H1 (cell line): ENCODE measurements around the gene COX5A. TPM values are rescaled to one million over a fixed set of nuclear protein-coding genes. Genes with fewer than 3 reads are reported as not detected.
A peak's percentile ranks its signal among the peaks of the same experiment; 100 is the strongest.

Source experiments
- CTCF ChIA-PET: fragments of 300-600 bp; sonication (Branson Sonifier 250); formaldehyde crosslinking; loops from one replicate; lab custom pipeline; 2021; ENCODE audit not compliant: partially characterized antibody; lab: Charles Lee
- POLR2A ChIA-PET: fragments of 300-600 bp; sonication (Branson Sonifier 250); formaldehyde crosslinking; loops from one replicate; lab custom pipeline; 2021; ENCODE audit warnings: inconsistent platforms; ENCODE audit not compliant: partially characterized antibody; lab: Charles Lee
- DNase-seq, 2 experiments: peaks; one replicate each; pipeline versions ENCODE4 v3.0.0 to v3.0.0-alpha.2; 2010 to 2022; ENCODE audit warnings: low spot score in 2 of 2, low read depth in 1 of 2, mixed read lengths in 1 of 2
- FAIRE-seq: peaks from 2 replicates; lab custom pipeline; 2011; peaks lifted over from hg19 to GRCh38; lab: Jason Lieb, UNC
- H2AFZ ChIP-seq: 2 replicates; pipeline ENCODE4 v1.8.1; 2012; ENCODE audit warnings: low read length, inconsistent platforms
- H2AK5ac ChIP-seq: 2 replicates; pipeline ENCODE4 v1.6.1; 2013; ENCODE audit warnings: low read depth, low read length
- H2BK120ac ChIP-seq: replicated peaks from 2 replicates; pipeline ENCODE3; 2013; ENCODE audit warnings: low read depth, low read length, inconsistent platforms
- H2BK12ac ChIP-seq: 2 replicates; pipeline ENCODE4 v1.6.1; 2013; ENCODE audit warnings: low read depth, low read length
- H2BK15ac ChIP-seq: 2 replicates; pipeline ENCODE4 v1.6.1; 2013; ENCODE audit warnings: low read length
- H2BK20ac ChIP-seq: 2 replicates; pipeline ENCODE4 v1.6.1; 2013; ENCODE audit warnings: low read length
- H2BK5ac ChIP-seq: 2 replicates; pipeline ENCODE4 v1.6.1; 2013; ENCODE audit warnings: low read depth, low read length
- H3K14ac ChIP-seq: 2 replicates; pipeline ENCODE4 v1.6.1; 2013; ENCODE audit warnings: inconsistent platforms; ENCODE audit not compliant: insufficient read length
- H3K18ac ChIP-seq: 2 replicates; pipeline ENCODE4 v1.6.1; 2013; ENCODE audit warnings: low read length; ENCODE audit errors: extremely low read depth
- H3K23ac ChIP-seq: 2 replicates; pipeline ENCODE4 v1.6.1; 2013; ENCODE audit warnings: inconsistent platforms; ENCODE audit not compliant: insufficient read length
- H3K23me2 ChIP-seq: 2 replicates; pipeline ENCODE4 v1.6.1; 2013; ENCODE audit warnings: low read depth, low read length
- H3K27ac ChIP-seq: 2 replicates; pipeline ENCODE4 v1.6.1; 2011; ENCODE audit warnings: low read depth, low read length, inconsistent platforms
- H3K27me3 ChIP-seq, 4 experiments: replicated peaks in 1 of 4; 1 replicate in 1 of 4; 2 replicates in 3 of 4; pipeline versions ENCODE4 v1.6.1 to v1.8.1; 2011 to 2013; ENCODE audit warnings: low read length in 3 of 4, mild to moderate bottlenecking in 3 of 4, inconsistent platforms in 2 of 4, mixed read lengths in 2 of 4, moderate library complexity in 1 of 4; ENCODE audit not compliant: control insufficient read depth in 3 of 4, insufficient read depth in 3 of 4; ENCODE audit errors: extremely low read depth in 1 of 4
- H3K36me3 ChIP-seq, 4 experiments: 2 replicates each; pipeline versions ENCODE4 v1.6.1 to v1.8.1; 2011 to 2013; ENCODE audit warnings: mild to moderate bottlenecking in 4 of 4, low read length in 3 of 4, moderate library complexity in 2 of 4, control low read depth in 1 of 4, inconsistent platforms in 1 of 4; ENCODE audit not compliant: insufficient read depth in 4 of 4, control insufficient read depth in 2 of 4
- H3K4ac ChIP-seq: replicated peaks from 2 replicates; pipeline ENCODE3; 2013; ENCODE audit warnings: low read length, low read depth, mixed read lengths, inconsistent platforms; ENCODE audit not compliant: insufficient read length
- H3K4me1 ChIP-seq, 4 experiments: replicated peaks in 1 of 4; 1 replicate in 1 of 4; 2 replicates in 3 of 4; pipeline versions ENCODE4 v1.6.1 to v1.8.1; 2011 to 2013; ENCODE audit warnings: low read length in 3 of 4, inconsistent platforms in 2 of 4, mixed read lengths in 1 of 4; ENCODE audit not compliant: insufficient read depth in 4 of 4, control insufficient read depth in 3 of 4
- H3K4me2 ChIP-seq, 2 experiments: 2 replicates each; pipeline versions ENCODE4 v1.6.1 to v1.8.1; 2011 to 2013; ENCODE audit warnings: low read depth in 2 of 2, low read length in 2 of 2, control low read depth in 1 of 2, inconsistent platforms in 1 of 2, mild to moderate bottlenecking in 1 of 2; ENCODE audit not compliant: insufficient read depth in 1 of 2
- H3K4me3 ChIP-seq, 4 experiments: fragments of 200-600, 300-600 bp in 1 of 4; sonication (generic), shearing (Covaris generic), sonication (Bioruptor Twin) in 1 of 4; 2 replicates each; pipeline versions ENCODE4 v1.5.1 to v1.8.1; 2011 to 2016; ENCODE audit warnings: low read length in 4 of 4, low read depth in 3 of 4, control low read depth in 2 of 4, inconsistent platforms in 2 of 4, mild to moderate bottlenecking in 2 of 4, mixed read lengths in 1 of 4, moderate library complexity in 1 of 4; ENCODE audit not compliant: insufficient read depth in 2 of 4; ENCODE audit errors: extremely low read depth in 1 of 4
- H3K56ac ChIP-seq: replicated peaks from 2 replicates; pipeline ENCODE3; 2013; ENCODE audit warnings: low read depth, mild to moderate bottlenecking, mixed read lengths, low read length, inconsistent platforms; ENCODE audit not compliant: insufficient read length
- H3K79me1 ChIP-seq: 2 replicates; pipeline ENCODE4 v1.6.1; 2013; ENCODE audit warnings: low read depth, low read length, control low read depth
- H3K79me2 ChIP-seq, 2 experiments: 2 replicates each; pipeline versions ENCODE4 v1.6.1 to v1.8.1; 2012 to 2013; ENCODE audit warnings: low read length in 2 of 2, mild to moderate bottlenecking in 2 of 2, inconsistent platforms in 1 of 2; ENCODE audit not compliant: insufficient read depth in 2 of 2, control insufficient read depth in 1 of 2
- H3K9ac ChIP-seq, 4 experiments: replicated peaks in 1 of 4; 1 replicate in 1 of 4; 2 replicates in 3 of 4; pipeline versions ENCODE4 v1.6.1 to v1.8.1; 2011 to 2013; ENCODE audit warnings: low read depth in 3 of 4, low read length in 3 of 4, control low read depth in 2 of 4, mild to moderate bottlenecking in 2 of 4, moderate library complexity in 2 of 4, inconsistent platforms in 1 of 4; ENCODE audit errors: extremely low read depth in 1 of 4
- H3K9me3 ChIP-seq, 2 experiments: 2 replicates each; pipeline versions ENCODE4 v1.6.1 to v1.8.1; 2012 to 2013; ENCODE audit warnings: mild to moderate bottlenecking in 2 of 2, moderate library complexity in 2 of 2, control low read depth in 1 of 2, inconsistent platforms in 1 of 2, low read depth in 1 of 2, low read length in 1 of 2, mixed read lengths in 1 of 2; ENCODE audit not compliant: insufficient read depth in 2 of 2
- H4K20me1 ChIP-seq, 2 experiments: replicated peaks in 1 of 2; 2 replicates each; pipeline versions ENCODE3 to v1.8.1; 2011 to 2013; ENCODE audit warnings: inconsistent platforms in 2 of 2, low read length in 2 of 2, mild to moderate bottlenecking in 1 of 2; ENCODE audit not compliant: insufficient read depth in 2 of 2, control insufficient read depth in 1 of 2
- H4K5ac ChIP-seq: 2 replicates; pipeline ENCODE4 v1.6.1; 2013; ENCODE audit warnings: low read length, low read depth, mixed read lengths, inconsistent platforms; ENCODE audit not compliant: insufficient read length
- H4K8ac ChIP-seq: 2 replicates; pipeline ENCODE4 v1.8.0; 2013; ENCODE audit warnings: mild to moderate bottlenecking, moderate library complexity, low read length, inconsistent platforms; ENCODE audit not compliant: insufficient read depth; ENCODE audit errors: extremely low read depth
- H4K91ac ChIP-seq: replicated peaks from 2 replicates; pipeline ENCODE3; 2013; ENCODE audit warnings: low read length, mixed read lengths, inconsistent platforms; ENCODE audit not compliant: insufficient read length
- EGR1 ChIP-seq: IDR thresholded peaks from 2 replicates; pipeline ENCODE4 v1.6.1; 2011; ENCODE audit warnings: low read depth, low read length, borderline replicate concordance
- EZH2 ChIP-seq: fragments of 200-600 bp; sonication (generic); IDR thresholded peaks from 2 replicates; pipeline ENCODE4 v1.7.1; 2012; ENCODE audit warnings: low read depth, mild to moderate bottlenecking, moderate library complexity, low read length, inconsistent platforms; ENCODE audit not compliant: severe bottlenecking
- NANOG ChIP-seq: IDR thresholded peaks from 2 replicates; pipeline ENCODE4 v1.6.1; 2011; ENCODE audit warnings: low read length, low read depth, mild to moderate bottlenecking, inconsistent platforms; ENCODE audit not compliant: insufficient read depth, poor library complexity, severe bottlenecking
- SIN3A ChIP-seq, 2 experiments: IDR thresholded peaks in 1 of 2; conservative IDR thresholded peaks in 1 of 2; 2 replicates each; pipeline ENCODE4 v1.6.1; 2011 to 2012; ENCODE audit warnings: low read length in 2 of 2, improper control_type of control experiment in 1 of 2, low read depth in 1 of 2, mild to moderate bottlenecking in 1 of 2
- TAF1 ChIP-seq: IDR thresholded peaks from 2 replicates; pipeline ENCODE4 v1.6.1; 2011; ENCODE audit warnings: mild to moderate bottlenecking, low read depth, low read length
- WGBS, 2 experiments: shearing (Covaris generic) in 1 of 2; methylation state at CpG; one replicate each; pipeline versions ENCODE4 v1.1.6 to v1.1.7; 2013 to 2015; ENCODE audit warnings: low lambda C conversion rate in 2 of 2, mixed read lengths in 2 of 2, inconsistent platforms in 1 of 2, low coverage in 1 of 2, missing lambda C conversion rate in 1 of 2; ENCODE audit not compliant: insufficient replicate concordance in 2 of 2, insufficient coverage in 1 of 2, insufficient read length in 1 of 2; ENCODE audit errors: extremely low coverage in 1 of 2, missing lambda C conversion rate in 1 of 2; 5-methylcytosine and 5-hydroxymethylcytosine counted together
- polyA plus RNA-seq, 7 experiments: library from polyadenylated mRNA; depleted of rRNA in 3 of 7; stranded (reverse) in 5 of 7; unstranded in 2 of 7; fragments of >200 nt in 5 of 7; fragments of 200-250 nt in 2 of 7; gene quantifications; 1 replicate in 5 of 7; 2 replicates in 1 of 7; 4 replicates in 1 of 7; pipeline versions ENCODE4 v1.2.1 to v1.2.3, GENCODE V29; 2011 to 2013; ENCODE audit warnings: missing spikeins in 2 of 7, mixed read lengths in 2 of 7
- total RNA-seq: library from RNA; stranded (reverse); fragmentation: NEBNext Ultra II Directional; extraction: Animal tissue kit (Norgen Biotek cat#: 25700); gene quantifications from 2 replicates; pipeline ENCODE4 v1.2.1, GENCODE V29; 2021
- TF ChIP-seq, protein P1 (sequence below): IDR thresholded peaks from 2 replicates; pipeline ENCODE4 v1.6.1; 2011; ENCODE audit warnings: low read length, improper control_type of control experiment

The COX5A gene
- total and polyA plus RNA-seq, 2 of the 8 experiments (the other 6 are each of a cell fraction or from before 2014, with no cell fraction given): 270 to 367 TPM

DNA sequence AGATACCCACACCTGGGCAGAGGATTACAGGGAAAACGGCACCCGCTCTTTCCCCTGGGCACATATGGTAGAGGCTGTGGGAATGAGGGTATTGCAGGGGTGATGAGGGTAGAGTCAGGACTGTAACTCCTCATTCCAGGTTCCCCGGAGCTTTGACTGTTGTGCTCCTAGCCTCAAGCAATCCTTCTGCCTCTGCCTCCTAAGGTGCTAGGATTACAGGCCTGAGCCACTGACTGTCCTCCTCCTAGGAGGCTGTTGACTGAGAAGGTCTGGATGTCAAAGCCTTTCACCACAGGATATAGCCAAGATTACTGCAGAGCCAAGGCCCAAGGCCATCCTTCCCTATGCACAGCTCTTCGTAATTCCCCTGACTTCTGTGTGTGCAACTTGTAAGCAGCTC, 49.2 kb downstream of the COX5A start:
- no peak overlapping the region for H2BK120ac ChIP-seq
- no peak overlapping the region for H4K5ac ChIP-seq
- H4K8ac ChIP-seq: no peak overlapping the region
- peaks cover 0 to 4% (median 2%) of the 10 kb centered on the region in 4 experiments; a peak in 4 of 7 replicates for H3K4me1 ChIP-seq
- POLR2A ChIA-PET: interaction anchor here (0.7 to 7.0 kb wide), 11 partner anchors 9 to 130 kb away, joined by 3 to 116 read pairs (median 5); partner anchors contain the start of genes FAM219B and SCAMP2
- no peak overlapping the region for H2AFZ ChIP-seq
- H3K14ac ChIP-seq: no peak overlapping the region
- no peak overlapping the region; the same call in 1 of the 2 replicates for H3K18ac ChIP-seq
- H3K9me3 ChIP-seq: no peaks in the 10 kb centered on the region
- TF ChIP-seq SIN3A (conservative IDR thresholded peaks at IDR 0.05 in 1 of 2, IDR thresholded peaks at IDR 0.05 in 1 of 2; ENCODE audit: low read depth in 1 of 2, low read length in 2 of 2) (no peak), EGR1 (no peak), NANOG (no peak), EZH2 (no peak), TAF1 (no peak)
- TF ChIP-seq, protein P1, sequence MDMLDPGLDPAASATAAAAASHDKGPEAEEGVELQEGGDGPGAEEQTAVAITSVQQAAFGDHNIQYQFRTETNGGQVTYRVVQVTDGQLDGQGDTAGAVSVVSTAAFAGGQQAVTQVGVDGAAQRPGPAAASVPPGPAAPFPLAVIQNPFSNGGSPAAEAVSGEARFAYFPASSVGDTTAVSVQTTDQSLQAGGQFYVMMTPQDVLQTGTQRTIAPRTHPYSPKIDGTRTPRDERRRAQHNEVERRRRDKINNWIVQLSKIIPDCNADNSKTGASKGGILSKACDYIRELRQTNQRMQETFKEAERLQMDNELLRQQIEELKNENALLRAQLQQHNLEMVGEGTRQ: no peak
- FAIRE-seq: no peak
- peaks cover 5 to 18% (median 14%) of the 10 kb centered on the region in 4 experiments; a peak in 5 of 8 replicates for H3K36me3 ChIP-seq
- peaks cover 9% of the 10 kb centered on the region for H3K23me2 ChIP-seq
- H4K91ac ChIP-seq: peak overlapping the region; percentile 50
- peak overlapping the region; percentile 90; a peak in 3 of 4 replicates for H3K4me2 ChIP-seq
- no peak overlapping the region for H3K27ac ChIP-seq
- H2BK15ac ChIP-seq: 0 out of 2 replicates have a peak overlapping the region, but pooled peaks have one; percentile 55
- H3K27me3 ChIP-seq: no peaks in the 10 kb centered on the region
- no peaks in the 10 kb centered on the region for H3K79me2 ChIP-seq
- H3K23ac ChIP-seq: no peak overlapping the region
- H3K4me3 ChIP-seq: peak overlapping the region in 1 of 4 experiments; percentile 80; a peak in 1 of 8 replicates
- peak overlapping the region; percentile 75; the same call in 1 of the 2 replicates for H2AK5ac ChIP-seq
- 0 out of 2 replicates have a peak overlapping the region, but pooled peaks have one; percentile 88 for H2BK12ac ChIP-seq
- H2BK5ac ChIP-seq: peak overlapping the region; percentile 68; the same call in 1 of the 2 replicates
- CTCF ChIA-PET: interaction anchor here (0.6 to 6.2 kb wide), 9 partner anchors 9 to 117 kb away, joined by 3 to 54 read pairs (median 3); no protein-coding TSS in a partner anchor
- 98% methylated on average over 4 of the region's 4 CpGs; no CpG with 5 or more reads in 1 of the 2 experiments for WGBS, 2 experiments
- no peak overlapping the region for H3K4ac ChIP-seq
- H3K56ac ChIP-seq: no peak overlapping the region
- no peak for DNase-seq
- no peaks in the 10 kb centered on the region for H4K20me1 ChIP-seq
- H3K9ac ChIP-seq: no peak overlapping the region
- H2BK20ac ChIP-seq: no peak overlapping the region
- no peaks in the 10 kb centered on the region for H3K79me1 ChIP-seq
